BJ (cell line): ENCODE results near the gene RAB20. TPM values are rescaled to one million over a fixed set of nuclear protein-coding genes. Genes with fewer than 3 reads are reported as not detected.

Experiments
- CTCF ChIA-PET: fragments of 350-600 bp; formaldehyde crosslinking; extraction: SDS; loops from one replicate; lab custom pipeline; 2021; ENCODE audit warnings: antibody characterized with exemption, inconsistent platforms; lab: Yijun Ruan, JAX
- POLR2A ChIA-PET: fragments of 300-600 bp; sonication (Branson Sonifier 250); formaldehyde crosslinking; extraction: SDS; loops from one replicate; lab custom pipeline; 2021; ENCODE audit warnings: antibody characterized with exemption; lab: Charles Lee
- DNase-seq: peaks from one replicate; pipeline ENCODE4 v3.0.0-alpha.2; 2011; ENCODE audit warnings: low read depth
- H3K27me3 ChIP-seq: 2 replicates; pipeline ENCODE4 v1.6.0; 2011; ENCODE audit warnings: low read length; ENCODE audit not compliant: control insufficient read depth, insufficient read depth
- H3K36me3 ChIP-seq: 2 replicates; pipeline ENCODE4 v1.5.1; 2011; ENCODE audit warnings: low read length; ENCODE audit not compliant: control insufficient read depth, insufficient read depth
- H3K4me3 ChIP-seq: 2 replicates; pipeline ENCODE4 v1.5.1; 2011; ENCODE audit warnings: low read depth, mild to moderate bottlenecking, control low read depth, low read length
- CTCF ChIP-seq: IDR thresholded peaks from 2 replicates; pipeline ENCODE4 v1.5.1; 2011; ENCODE audit warnings: low read depth, mild to moderate bottlenecking, control low read depth, inconsistent platforms, low read length, moderate library complexity; ENCODE audit not compliant: insufficient read depth
- polyA plus RNA-seq: library from polyadenylated mRNA; depleted of rRNA; stranded (reverse); fragments of >200 nt; gene quantifications from 2 replicates; pipeline ENCODE4 v1.2.3, GENCODE V29; 2011

Gene RAB20
- polyA plus RNA-seq, 1 experiment: 4.9 TPM

GRCh38 chr13:110524541-110525257 lies 36.8 kb downstream of the RAB20 start:
- CTCF ChIA-PET: no interaction called here

GRCh38 chr13:110523838-110524540 lies 37.5 kb downstream of the RAB20 start:
- H3K36me3 ChIP-seq: peaks cover 2% of the 10 kb centered on the region
- no peak for TF ChIP-seq CTCF
- POLR2A ChIA-PET: no interaction called here
- no peak overlapping the region for H3K4me3 ChIP-seq
- CTCF ChIA-PET: no interaction called here
- DNase-seq: no peak
- no peaks in the 10 kb centered on the region for H3K27me3 ChIP-seq

More at GRCh38 chr13:110524541-110525257, 36.8 kb downstream of the RAB20 start:
- no peak for TF ChIP-seq CTCF
- DNase-seq: no peak
- Histone ChIP-seq H3K27me3 (no peaks in the 10 kb centered on the region), H3K4me3 (no peak overlapping the region), H3K36me3 (peaks cover 2% of the 10 kb centered on the region)
- POLR2A ChIA-PET: no interaction called here

GRCh38 chr13:110523180-110523579 lies 38.3 kb downstream of the RAB20 start:
- no peak overlapping the region for H3K4me3 ChIP-seq
- DNase-seq: no peak
- TF ChIP-seq CTCF: no peak
- CTCF ChIA-PET: no interaction called here
- POLR2A ChIA-PET: no interaction called here
- H3K27me3 ChIP-seq: no peaks in the 10 kb centered on the region
- H3K36me3 ChIP-seq: peaks cover 2% of the 10 kb centered on the region

- no peak for DNase-seq
- peaks cover 2% of the 10 kb centered on the region for H3K36me3 ChIP-seq
- H3K4me3 ChIP-seq: no peak overlapping the region
- CTCF ChIA-PET: no interaction called here
- TF ChIP-seq CTCF: no peak
- POLR2A ChIA-PET: no interaction called here
- no peaks in the 10 kb centered on the region for H3K27me3 ChIP-seq
These were observed 38.8 kb downstream of the RAB20 start for GRCh38 chr13:110522721-110523120.

- CTCF ChIA-PET: interaction anchor here (0.6 kb wide), 1 partner anchor 271 kb away, joined by 3 read pairs; no protein-coding TSS in a partner anchor
- TF ChIP-seq CTCF: no peak
- POLR2A ChIA-PET: no interaction called here
- Histone ChIP-seq H3K27me3 (no peaks in the 10 kb centered on the region), H3K4me3 (no peak overlapping the region), H3K36me3 (peaks cover 2% of the 10 kb centered on the region)
- DNase-seq: no peak
These were observed 39.6 kb downstream of the RAB20 start for GRCh38 chr13:110521946-110522345.
